Diencephalon (tissue), 1 donor: ENCODE data around the gene FAAP24. TPM values are rescaled to one million over a fixed set of nuclear protein-coding genes. Genes with fewer than 3 reads are reported as not detected.

Source experiments
- total RNA-seq: library from RNA; depleted of rRNA; stranded (reverse); fragments of >200 nt; gene quantifications from one replicate; pipeline ENCODE4 v1.2.3, GENCODE V29; 2014

FAAP24 gene
- 1.4 TPM for total RNA-seq

DNA sequence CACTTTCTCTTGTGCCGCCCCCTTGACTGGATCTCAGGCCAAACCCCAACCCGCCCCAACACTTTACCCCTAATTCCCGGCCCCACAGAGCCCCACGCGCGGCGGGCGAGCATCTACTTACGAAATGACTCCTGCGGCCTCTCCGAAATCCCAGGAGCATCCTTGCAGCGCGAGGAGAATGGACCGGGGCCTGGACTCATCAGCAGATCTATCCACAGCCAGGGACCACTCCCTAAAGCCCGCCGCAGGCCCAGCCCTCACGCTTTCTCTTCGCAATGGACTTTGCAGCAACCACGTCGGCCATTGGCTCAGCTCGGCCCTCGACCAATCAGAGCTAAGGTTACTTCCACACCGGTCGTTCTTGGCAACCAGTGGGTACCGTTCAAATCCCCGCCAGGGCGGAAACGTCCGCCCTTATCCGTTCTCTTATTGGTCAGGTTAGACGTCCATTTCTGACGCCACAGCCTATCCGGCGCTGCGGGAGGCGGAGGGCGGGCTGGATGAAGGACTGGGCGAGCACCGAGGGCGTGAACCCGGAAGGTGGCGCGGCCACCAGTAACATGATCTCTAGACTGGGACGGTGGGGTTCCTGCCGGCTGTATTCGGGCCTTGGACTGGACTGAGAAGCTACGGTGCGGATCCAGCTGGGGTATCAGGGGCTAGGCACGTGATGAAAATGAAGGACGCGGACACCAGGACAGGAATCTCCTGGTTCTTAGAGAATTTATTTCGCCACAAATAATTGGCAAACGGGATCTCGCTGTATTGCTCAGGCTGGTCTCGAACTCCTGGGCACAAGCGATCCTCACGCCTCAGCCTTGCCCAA lies at the start of gene FAAP24, which contains the start of gene CEP89:
Gene FAAP24 (plus strand): TSS at position 528 of the 826 bp plus-strand sequence. CDS start 955 bp downstream, outside the sequence.
Gene CEP89 (minus strand): TSS at position 244 of the 826 bp plus-strand sequence. CDS start 84 bp downstream, at position 160.

Other genes with a start within 250 kb of the FAAP24 start
- 0.69 TPM for gene SLC7A9, start 102.5 kb upstream of the FAAP24 start, total RNA-seq
- 26.8 TPM for gene CEP89, start 284 bp upstream of the FAAP24 start, total RNA-seq
- 5.1 TPM for gene RHPN2, start 92.6 kb downstream of the FAAP24 start, total RNA-seq
- 16.1 TPM for gene GPATCH1, start 108.9 kb downstream of the FAAP24 start, total RNA-seq
- gene WDR88, start 159.9 kb downstream of the FAAP24 start, total RNA-seq = not detected
- 71.3 TPM for gene LRP3, start 222.1 kb downstream of the FAAP24 start, total RNA-seq